HG02938 (cell line): ENCODE measurements around the gene AMPD3.
A peak's percentile ranks its signal among the peaks of the same experiment; 100 is the strongest.

Source experiments
- ATAC-seq: cut with Tn5 transposase; IDR thresholded peaks from one replicate; pipeline ENCODE4 v1.9.1; 2021; ENCODE audit warnings: mild to moderate bottlenecking, moderate library complexity; ENCODE audit not compliant: unreplicated experiment

The AMPD3 gene

DNA sequence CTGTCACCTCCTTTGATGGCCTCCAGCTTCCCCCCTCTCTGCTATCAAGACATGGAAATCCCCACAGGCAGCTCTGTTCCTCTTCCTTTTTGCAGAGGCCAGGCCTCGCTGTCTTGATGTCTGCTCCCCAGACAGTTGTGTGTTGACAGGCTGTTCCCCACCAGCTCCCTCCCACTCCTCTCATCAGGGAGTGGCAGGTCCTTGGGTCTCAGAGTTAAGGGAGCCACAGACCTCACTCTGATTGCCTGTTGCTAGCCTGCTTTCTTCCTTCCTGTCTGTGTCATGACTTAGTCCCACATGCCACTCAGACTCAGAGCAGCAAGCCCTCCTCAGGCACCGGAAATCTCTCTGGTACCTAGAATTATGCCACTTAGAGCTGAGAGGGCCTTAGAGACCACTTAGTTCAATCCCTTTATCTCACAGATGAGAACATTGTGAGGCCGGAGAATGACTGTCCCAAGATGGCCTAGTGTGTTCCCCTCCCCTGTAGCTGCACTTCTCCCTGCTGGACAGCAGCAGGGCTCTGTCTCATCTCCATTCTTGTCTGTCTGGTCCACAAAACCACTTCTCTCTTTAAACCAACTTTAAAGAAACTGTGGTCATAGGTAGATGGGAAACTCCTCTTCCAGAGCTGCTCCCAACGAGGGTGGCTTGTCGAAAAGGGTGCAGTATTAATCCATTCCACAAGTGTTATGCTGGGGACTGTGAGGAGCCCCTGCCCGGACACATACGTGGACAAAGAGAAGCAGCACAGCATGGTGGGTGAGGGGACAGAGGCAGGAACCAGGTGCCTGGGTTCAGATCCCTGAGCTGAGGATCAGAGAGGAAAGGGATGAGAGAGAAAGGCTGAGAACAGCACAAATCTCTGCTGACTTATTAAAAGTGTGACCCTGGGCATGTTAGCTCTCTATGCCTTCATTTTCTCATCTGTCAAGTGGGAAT lies 4.2 kb downstream of the AMPD3 start:
- ATAC-seq, result peak; percentile 39

DNA sequence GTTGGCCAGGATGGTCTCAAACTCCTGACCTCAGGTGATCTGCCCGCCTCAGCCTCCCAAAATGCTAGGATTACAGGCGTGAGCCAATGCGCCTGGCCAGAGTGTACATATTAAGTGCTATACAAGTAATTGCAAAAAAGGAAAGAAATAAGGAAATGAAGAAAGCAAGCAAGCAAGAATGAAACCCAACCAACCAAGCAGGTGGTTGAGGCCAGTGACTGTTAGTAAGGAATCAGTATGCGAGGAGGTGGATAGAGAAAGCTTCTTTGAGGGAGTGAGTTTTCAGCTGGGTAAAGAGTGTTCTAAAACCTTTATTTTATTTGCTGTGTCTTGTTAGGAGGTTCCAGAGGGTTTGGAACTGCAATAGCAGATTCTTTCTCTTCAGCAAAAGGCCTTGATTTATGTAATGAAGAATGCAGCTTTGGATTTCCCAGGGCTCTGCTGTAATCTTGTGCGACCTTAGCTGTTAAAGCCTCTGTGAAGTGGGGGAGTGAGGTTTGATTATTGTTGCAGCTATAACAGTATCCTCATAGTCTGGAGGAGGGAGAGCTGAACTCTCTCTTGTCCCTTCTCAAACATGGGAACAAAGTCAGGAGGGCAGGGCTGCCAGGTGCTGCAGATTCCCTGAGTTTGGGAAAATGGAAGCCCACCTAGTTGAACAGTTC lies 5.7 kb downstream of the AMPD3 start:
- no peak for ATAC-seq

DNA sequence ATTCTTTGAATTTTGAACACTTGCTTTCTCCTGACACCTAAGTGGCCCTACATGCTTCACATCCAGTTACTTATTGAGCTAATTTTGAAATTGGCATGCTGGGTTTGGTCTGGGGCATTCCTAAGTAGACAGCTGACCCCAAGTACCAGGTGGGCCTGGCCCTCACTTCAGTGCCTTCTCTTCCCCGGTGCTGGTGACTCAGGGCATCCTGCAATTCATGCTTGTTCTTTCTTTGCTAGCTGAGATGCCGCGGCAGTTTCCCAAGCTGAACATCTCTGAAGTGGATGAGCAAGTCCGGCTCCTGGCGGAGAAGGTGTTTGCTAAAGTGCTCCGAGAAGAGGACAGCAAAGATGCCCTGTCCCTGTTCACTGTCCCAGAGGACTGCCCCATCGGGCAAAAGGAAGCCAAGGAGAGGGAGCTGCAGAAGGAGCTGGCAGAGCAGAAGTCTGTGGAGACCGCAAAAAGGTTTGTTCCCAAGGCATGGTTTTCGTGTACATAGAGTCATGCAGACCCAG lies 6.3 kb downstream of the AMPD3 start:
- no peak for ATAC-seq

DNA sequence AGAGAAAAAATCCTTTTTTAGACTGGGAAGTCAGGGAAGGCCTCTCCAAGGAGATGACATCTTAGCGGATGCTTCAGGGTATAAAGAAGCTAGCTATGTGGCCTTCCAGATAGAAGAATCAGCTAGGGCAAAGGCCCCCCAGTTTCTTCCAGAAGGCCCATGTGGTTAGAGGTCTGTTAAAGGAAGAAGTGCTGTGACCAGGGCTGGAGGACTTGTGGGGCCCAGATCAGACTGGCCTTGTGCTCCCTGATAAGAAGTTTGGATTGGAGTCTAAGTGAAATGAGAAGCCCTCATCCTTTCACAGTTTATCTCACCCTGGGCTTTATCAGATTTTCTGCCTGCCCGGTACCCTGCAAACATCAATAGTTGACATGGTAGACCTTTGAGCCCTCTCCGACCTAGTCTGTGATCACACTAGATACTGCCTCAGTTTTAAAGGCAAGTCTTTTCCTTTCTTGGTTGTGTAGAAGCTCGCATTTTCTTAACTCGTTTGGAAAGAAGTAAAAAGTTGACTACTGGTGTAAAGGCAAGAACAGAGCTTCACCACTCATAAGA lies 7.8 kb downstream of the AMPD3 start:
- no peak for ATAC-seq

DNA sequence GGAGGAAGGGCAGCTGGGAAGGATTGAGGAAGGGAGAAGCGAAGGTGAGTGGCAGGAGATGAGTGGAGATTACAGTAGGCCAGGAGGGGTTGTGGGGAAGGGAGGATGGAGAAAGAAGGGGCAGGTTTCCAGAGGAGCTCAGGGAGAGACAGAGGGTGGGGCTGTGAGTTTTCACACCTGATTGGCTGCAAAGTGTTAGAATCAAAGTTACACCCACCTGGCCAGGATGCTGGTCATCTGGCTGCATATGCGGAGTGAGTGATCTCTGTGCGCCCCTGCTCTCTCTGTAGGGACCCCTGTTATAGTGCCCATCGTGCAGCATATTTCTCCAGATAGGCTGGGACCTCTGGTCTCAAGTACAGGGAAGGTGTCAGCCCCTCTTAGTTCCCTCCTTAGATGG lies 18.3 kb downstream of the AMPD3 start:
- ATAC-seq, result no peak

DNA sequence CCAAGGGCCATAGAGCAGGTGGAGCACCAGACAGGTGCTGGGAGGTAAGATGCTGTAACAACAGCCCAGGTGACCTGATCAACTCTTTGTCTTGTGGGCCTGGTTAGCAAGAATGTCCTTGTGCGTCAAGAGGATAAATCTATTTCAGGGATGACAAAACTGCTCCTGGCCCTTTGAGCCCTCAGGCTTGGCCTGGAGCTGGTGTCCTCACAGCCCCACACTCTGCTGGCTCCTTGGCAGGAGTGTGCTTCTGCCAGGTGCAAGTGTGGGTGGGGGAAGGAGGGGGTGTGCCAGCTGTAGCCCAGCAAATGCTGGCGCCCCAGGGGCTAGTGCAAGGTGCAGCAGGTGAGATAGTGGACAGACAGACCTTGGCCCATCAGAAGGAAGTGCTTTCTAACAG lies 19.5 kb downstream of the AMPD3 start:
- ATAC-seq, result no peak

DNA sequence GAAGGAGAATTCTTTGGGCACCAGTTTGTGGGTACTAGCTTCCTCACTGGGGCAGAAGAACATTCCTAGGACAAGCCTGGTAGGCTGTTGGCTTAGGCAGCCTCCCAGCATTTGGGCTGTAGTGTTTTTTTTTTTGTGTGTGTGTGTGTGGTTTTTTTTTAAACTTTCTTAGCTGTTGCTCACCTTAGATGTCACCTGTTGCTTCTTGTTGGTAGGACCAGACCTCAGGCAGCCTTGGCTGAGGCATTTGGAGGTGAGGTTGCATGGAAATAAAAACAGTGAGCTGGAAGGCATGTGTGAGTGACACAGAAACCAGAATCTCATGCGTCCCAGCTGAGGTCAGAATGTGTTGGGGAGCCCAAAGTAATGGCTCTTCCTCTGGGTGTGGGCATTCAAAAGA lies 21.3 kb downstream of the AMPD3 start:
- no peak for ATAC-seq

DNA sequence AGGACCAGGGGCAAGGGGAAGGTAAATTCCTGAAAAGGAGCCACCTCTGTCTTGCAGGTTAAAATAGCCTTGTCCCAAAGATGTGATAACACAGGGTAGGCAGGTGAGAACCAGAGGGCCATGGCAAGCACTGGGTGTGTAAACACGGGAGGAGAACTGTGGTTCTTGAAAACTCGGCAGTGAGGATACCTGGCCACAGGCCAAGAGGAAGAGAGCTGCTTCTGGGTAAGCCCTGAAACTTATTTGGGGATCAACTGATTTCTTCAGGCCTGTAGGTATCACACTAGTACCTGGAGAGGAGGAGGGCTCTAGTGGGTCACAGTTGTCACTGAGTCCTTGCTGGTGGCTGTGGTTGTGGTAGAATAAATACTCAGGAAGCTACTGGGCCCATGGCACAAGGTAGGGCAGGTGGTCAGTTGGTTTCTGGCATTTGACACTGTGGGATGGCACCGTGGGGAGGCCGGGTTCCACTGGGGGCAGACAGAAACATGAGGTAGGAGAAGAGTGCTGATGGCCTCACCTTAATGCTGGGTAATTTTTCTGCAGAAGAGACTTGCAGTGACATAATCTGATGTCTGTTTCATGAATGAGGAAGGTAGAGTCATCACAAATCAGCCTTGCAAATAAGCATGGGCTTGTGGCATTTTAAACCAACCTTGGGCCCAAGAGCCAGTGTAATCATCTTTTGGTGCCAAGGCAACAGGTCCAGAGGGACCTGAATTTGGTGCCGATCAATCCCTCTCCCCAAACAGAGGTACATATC lies 22.0 kb downstream of the AMPD3 start:
- no peak for ATAC-seq

DNA sequence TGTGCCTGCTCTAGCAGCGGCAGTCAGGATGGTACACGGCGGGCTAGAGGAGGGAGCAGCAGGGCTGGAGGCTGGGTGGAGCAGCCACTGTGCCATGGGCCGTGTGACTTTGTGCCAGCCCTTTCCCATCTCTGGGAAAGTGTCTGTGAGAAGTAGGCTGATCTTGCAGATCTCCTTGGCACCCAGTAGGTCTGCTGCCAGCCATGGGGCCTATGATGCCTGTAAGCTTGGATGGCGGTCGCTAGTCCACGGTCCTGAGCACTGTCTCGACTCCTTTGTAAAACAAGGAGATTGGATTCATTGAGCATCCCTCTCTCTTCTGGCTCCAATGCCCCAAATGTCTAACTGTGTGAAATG lies 22.6 kb downstream of the AMPD3 start:
- ATAC-seq, result no peak

DNA sequence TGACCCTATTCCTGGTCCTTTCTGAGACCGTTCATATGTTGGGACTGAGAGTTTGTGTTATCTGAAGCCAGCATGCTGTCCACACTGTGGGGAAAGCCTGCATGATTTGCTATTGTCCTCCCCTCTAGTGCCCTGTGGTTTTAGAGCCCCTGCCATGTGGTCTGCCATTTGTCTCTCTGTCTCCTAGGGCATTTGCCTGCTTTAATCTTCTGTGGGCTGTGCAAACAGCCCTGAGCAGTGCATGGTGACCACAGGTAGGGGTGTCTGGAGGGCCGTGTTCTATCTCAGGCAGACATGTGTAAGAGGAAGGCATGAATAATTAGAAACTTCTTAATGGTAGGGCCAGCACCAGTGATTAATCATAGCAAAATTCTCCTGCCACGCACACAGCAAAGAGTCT lies 23.0 kb downstream of the AMPD3 start:
- no peak for ATAC-seq

DNA sequence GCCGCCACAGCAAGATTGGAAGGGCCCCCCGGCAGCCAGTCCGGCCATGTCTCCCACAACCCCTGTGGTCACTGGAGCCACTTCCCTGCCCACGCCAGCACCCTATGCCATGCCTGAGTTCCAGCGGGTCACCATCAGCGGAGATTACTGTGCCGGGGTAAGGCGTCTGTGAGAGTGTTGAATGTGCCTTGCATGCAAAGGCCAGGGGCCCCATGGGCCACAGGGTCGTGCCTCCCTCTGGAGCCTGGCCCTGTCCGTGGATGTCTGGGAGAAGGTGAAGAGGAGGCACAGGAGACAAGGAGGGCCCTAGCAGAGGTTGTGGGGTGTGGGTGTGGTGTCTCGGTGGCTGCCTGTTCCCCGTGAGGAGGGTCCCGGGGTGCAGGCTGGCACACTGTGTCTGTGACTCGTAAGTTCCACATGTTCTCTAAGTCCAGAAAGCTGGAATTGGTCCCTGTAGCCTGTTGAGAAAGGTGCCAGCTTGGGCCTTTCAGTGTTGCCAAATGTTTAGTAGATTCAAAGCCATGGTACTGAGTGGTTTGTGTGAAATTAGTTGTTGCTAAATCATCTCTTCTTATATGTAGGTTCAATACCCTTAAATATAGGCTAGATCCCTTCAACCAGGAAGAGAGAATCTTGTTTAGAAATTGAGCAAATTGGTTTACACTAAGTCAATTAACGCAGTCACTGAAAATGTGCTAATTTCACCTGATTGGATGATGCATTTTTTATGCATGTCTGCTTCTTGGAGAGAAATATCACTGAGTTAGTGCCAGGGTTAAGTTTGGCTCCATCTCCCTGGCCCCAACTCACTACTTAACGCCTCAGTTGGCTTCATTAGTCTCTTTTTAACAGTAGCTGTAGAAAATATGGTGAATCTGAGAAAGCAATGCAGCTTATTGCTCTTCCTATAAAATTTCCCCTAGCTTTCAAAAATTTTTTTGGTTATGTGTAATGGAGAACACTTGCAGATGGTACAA lies 23.8 kb downstream of the AMPD3 start:
- no peak for ATAC-seq

DNA sequence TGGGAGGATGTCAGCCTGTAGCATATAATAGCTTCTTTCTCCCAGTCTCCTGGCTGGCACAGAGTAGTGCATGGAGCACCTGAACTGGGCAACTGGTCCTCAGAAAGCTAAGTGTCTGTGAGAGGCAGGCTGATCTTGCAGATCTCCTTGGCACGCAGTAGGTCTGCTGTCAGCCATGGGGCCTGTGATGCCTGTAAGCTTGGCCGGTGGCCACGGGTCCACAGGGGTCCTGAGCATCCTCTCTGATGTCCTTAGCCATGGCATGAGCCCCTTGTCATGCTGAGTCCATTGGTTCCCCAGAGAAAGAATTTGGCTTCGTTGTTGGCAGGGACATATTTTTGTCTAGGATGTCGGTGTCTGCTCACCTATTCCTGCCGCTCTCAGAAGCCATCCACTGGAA lies 25.0 kb downstream of the AMPD3 start:
- no peak for ATAC-seq

DNA sequence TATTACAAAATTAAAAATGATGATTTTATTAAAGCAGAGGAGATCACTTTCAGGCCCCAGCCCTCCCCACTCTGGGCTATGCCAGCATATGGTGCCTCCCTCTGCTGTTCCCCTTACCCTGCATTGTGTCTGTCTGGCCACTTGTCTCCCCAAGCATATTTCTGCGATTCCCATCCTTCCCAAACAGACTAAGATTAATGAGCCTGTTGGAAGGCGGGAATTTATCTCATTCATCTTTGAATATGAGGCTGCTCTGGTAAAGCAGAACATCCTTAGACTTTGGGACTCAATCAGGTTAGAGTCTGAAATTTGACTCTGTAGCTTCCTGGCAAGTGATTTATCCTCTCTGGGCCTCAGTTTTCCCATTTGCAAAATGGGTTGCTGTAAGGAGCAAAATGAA lies 25.7 kb downstream of the AMPD3 start:
- no peak for ATAC-seq

DNA sequence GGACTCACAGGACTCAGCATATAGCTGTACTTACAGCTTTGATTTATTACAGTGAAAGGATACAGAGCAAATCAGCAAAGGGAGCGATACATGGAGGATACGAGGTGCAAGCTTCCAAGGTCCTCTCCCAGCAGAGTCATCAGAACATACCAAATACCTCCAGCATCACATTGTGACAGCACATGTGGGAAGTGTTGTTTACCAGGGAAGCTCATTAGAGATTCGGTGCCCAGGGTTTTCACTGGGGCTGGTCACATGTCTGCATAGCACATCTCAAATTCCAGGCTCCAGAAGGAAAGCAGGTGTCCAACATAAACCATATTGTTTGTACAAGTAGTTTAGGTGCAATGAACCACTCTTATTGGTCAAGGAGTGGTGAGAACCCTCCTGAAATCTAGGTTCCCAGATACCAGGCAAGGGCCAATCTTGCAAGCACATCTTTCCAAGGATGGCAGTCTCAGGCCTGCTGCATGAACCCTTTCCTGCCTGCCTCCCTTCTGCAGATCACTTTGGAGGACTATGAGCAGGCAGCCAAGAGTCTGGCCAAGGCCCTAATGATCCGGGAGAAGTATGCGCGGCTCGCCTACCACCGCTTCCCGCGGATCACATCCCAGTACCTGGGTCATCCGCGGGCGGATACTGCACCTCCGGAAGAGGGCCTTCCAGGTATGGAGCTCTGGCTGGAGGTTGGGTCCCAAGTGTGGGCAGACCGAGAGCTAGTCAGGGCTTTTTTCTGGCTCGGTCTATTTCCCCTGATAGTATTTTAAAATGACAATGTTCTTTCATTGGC lies 26.7 kb downstream of the AMPD3 start:
- ATAC-seq, result no peak

DNA sequence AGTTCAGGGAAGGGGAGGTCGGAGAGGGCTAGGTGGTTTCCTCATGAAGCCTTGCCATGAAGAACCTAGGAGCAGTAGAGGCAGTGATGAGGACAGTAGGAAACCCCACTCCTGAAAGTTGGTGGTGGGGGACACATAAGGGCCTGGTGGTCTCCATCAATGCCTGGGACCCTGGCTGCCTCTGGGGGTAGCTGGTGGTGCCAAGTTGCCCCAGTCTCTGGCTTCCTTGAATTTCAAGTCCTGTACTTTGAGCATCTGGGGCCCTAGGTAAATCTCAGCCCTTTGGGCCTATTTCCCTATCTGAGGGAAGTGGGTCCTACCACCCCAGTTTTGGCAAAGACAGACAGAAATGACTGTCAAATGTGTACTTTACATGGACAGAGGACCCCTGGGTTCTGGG lies 28.1 kb downstream of the AMPD3 start:
- no peak for ATAC-seq

DNA sequence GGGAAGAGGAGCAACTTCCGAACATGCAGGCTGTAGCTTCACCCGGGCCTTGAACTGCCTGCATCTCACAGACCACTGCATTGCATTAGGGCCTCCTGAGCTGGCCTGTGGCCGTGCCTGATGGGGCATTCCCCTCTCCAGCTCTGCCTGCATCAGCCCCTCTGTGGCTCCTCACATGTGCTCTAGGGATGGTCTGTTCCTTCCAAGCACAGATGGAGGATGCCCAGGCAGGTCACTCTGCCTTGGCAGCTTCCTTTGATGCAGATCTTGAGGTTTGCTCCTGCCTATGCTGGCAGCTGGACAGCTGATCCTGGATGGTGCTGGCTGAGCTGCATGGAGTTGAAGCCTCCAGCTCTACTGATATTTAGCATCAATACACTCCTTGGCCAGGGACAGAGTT lies 28.5 kb downstream of the AMPD3 start:
- no peak for ATAC-seq

DNA sequence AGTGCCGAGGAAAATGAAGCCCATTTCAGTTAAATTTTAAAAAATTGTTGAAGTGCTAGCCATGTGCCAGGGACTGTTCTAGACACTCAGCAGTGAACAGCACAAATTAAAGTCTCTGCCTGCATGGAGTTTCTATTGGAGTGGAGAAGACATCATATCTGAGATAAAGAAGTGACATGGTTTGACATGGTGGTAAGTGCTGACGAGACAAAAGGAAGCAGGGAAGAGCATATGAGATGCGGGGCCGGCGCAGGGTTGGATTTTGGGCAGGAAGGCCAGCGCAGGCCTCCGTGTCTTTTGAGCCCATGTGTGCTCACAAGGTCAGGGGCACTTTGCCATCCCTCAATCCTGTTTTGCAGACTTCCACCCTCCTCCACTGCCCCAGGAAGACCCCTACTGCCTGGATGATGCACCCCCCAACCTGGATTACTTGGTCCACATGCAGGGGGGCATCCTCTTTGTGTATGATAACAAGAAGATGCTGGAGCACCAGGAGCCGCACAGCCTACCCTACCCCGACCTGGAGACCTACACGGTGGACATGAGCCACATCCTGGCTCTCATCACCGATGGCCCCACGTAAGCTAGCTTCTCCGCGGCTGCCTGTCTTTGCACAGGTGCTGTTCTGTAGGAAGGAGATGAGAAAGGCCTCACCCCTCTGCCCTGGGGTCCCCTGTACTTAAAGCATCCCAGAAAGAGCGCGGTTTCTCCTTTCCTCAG lies 29.6 kb downstream of the AMPD3 start:
- no peak for ATAC-seq

DNA sequence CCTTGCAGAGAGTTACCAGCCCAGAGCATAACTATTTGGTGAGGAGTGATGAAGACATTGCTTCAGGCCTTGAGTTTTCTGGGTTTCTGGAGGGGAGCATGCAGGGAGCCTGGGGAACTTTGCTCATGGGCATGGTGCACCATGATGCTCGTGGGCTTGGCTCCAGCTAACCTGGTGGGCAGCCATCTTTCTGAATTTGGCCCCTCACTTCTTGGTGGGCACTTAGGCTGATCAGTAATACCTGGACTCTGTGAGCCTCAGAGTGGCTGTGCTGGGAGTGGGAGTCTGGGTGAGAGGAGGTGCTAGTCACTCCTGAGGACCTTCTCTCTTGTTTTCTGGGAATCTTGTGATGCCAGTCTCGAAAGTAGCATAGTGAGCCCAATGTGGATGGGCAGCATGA lies 30.6 kb downstream of the AMPD3 start:
- ATAC-seq, result no peak
